OCI-LY7 (cell line): ENCODE measurements around the gene TAPBPL. TPM values are rescaled to one million over a fixed set of nuclear protein-coding genes. Genes with fewer than 3 reads are reported as not detected.

Experiments
- BruUV-seq: library from RNA; stranded (reverse); fragments of 400-500 nt; replicated peaks from 2 replicates; lab custom pipeline; 2021; lab: Mats Ljungman, UMichigan
- CTCF ChIA-PET: fragments of 300-600 bp; sonication (Branson Sonifier 250); formaldehyde crosslinking; loops from one replicate; lab custom pipeline; 2022; ENCODE audit warnings: antibody characterized with exemption; ENCODE audit not compliant: unreplicated experiment; lab: Charles Lee
- POLR2A ChIA-PET: fragments of 300-600 bp; sonication (Branson Sonifier 250); formaldehyde crosslinking; loops from one replicate; lab custom pipeline; 2022; ENCODE audit warnings: antibody characterized with exemption; lab: Charles Lee
- DNase-seq: peaks from one replicate; pipeline ENCODE4 v3.0.0-alpha.2; 2015; ENCODE audit warnings: low spot score
- H2AFZ ChIP-seq: fragments of 200-600 bp; sonication (generic), shearing (Covaris generic); 2 replicates; pipeline ENCODE4 v1.6.1; 2014; ENCODE audit warnings: mild to moderate bottlenecking, antibody characterized with exemption, low read length, moderate library complexity
- H3K27ac ChIP-seq: fragments of 200-600 bp; sonication (generic); 2 replicates; pipeline ENCODE4 v1.5.1; 2014; ENCODE audit warnings: mixed run types, low read depth, mild to moderate bottlenecking, moderate library complexity, low read length, inconsistent platforms; ENCODE audit not compliant: poor library complexity, severe bottlenecking
- H3K36me3 ChIP-seq: fragments of 200-600 bp; sonication (generic); 2 replicates; pipeline ENCODE4 v1.6.1; 2014; ENCODE audit warnings: mild to moderate bottlenecking, antibody characterized with exemption, low read length, moderate library complexity, mixed read lengths; ENCODE audit not compliant: insufficient read depth
- H3K4me1 ChIP-seq: fragments of 200-600 bp; sonication (generic); 2 replicates; pipeline ENCODE4 v1.5.1; 2014; ENCODE audit warnings: mild to moderate bottlenecking, low read length; ENCODE audit not compliant: insufficient read depth, poor library complexity, severe bottlenecking
- H3K4me2 ChIP-seq: fragments of 200-600 bp; sonication (generic); 2 replicates; pipeline ENCODE4 v1.6.1; 2014; ENCODE audit warnings: mild to moderate bottlenecking, low read length
- H3K4me3 ChIP-seq: fragments of 200-600 bp; sonication (generic); 2 replicates; pipeline ENCODE4 v1.5.1; 2014; ENCODE audit warnings: mild to moderate bottlenecking, low read depth, low read length; ENCODE audit not compliant: poor library complexity, severe bottlenecking
- H3K79me2 ChIP-seq: fragments of 200-600 bp; sonication (generic); 2 replicates; pipeline ENCODE4 v1.6.1; 2016; ENCODE audit warnings: low read depth, mild to moderate bottlenecking, low read length, moderate library complexity, mixed read lengths; ENCODE audit not compliant: insufficient read depth
- H3K9me2 ChIP-seq: fragments of 200-600 bp; sonication (generic); 2 replicates; pipeline ENCODE4 v1.6.1; 2016; ENCODE audit warnings: mild to moderate bottlenecking, low read length, mixed read lengths; ENCODE audit not compliant: insufficient read depth
- H3K9me3 ChIP-seq: fragments of 200-600 bp; sonication (generic); 2 replicates; pipeline ENCODE4 v1.6.1; 2014; ENCODE audit warnings: mild to moderate bottlenecking, mixed run types, low read length, mixed read lengths
- H4K20me1 ChIP-seq: fragments of 200-600 bp; sonication (generic); 2 replicates; pipeline ENCODE4 v1.6.1; 2014; ENCODE audit warnings: mild to moderate bottlenecking, antibody characterized with exemption, low read length, moderate library complexity, mixed read lengths; ENCODE audit not compliant: insufficient read depth
- EZH2phosphoT487 ChIP-seq: fragments of 200-600 bp; sonication (generic); IDR thresholded peaks from 2 replicates; pipeline ENCODE4 v1.6.1; 2018; ENCODE audit warnings: low read depth, borderline replicate concordance, mild to moderate bottlenecking, mixed run types, antibody characterized with exemption, low read length, moderate library complexity, mixed read lengths
- intact Hi-C: fragments of 100-400 bp; cut with micrococcal nuclease; formaldehyde crosslinking; loops from one replicate; pipeline ENCODE4 v1.10.0; 2022; ENCODE audit not compliant: unreplicated experiment
- total RNA-seq, 2 experiments: library from RNA; depleted of rRNA in 1 of 2; stranded (reverse); fragments of >200 nt in 1 of 2; shearing (Covaris generic) in 1 of 2; gene quantifications; 2 replicates each; pipeline ENCODE4 v1.2.3, GENCODE V29; 2014 to 2022
- TF ChIP-seq, protein P1 (sequence below): fragments of 200-600 bp; sonication (generic); conservative IDR thresholded peaks from 2 replicates; pipeline ENCODE4 v1.5.1; 2014; ENCODE audit warnings: mild to moderate bottlenecking, antibody characterized with exemption, low read length, moderate library complexity, mixed read lengths

The TAPBPL gene
- total RNA-seq, 2 experiments from 2014 or later, result 23.7 to 25.5 TPM

DNA sequence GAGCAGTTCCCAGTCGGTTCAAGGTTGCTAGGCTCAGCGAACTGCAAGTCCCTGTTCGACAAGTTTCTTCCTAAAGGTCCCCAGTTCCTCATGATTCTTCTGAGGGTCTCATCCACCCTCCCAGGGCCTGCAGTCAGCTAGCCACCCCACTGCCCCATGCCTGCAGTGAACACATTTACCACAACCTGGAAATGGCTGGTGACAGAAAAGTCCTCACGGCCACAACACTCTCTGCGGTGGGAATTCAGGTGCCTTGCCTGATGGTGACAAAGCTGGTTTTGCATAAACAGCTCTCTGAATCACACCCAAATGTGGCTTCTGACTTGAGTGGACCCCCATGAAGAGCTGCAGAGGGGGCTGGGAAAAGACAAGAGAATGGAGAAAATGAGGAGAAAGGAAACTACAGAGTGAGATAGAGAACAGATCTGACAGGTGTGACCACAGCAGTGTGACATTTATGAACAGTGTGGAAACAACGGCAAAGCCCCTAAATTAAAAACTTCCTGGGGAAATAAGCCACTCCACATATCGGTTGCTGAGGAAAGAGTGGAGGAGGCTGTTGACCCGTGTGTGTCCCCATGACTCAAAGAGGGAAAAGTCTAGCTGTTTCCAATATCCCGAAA, 8.4 kb upstream of the TAPBPL start:
- CTCF ChIA-PET, result interaction anchor here (0.6 to 2.1 kb wide), 7 partner anchors 9 to 28 kb away, joined by 3 to 8 read pairs (median 4); no protein-coding TSS in a partner anchor
- Histone ChIP-seq H3K9me3 (no peaks in the 10 kb centered on the region), H2AFZ (peak overlapping the region; percentile 16; the same call in 1 of the 2 replicates), H3K27ac (peak overlapping the region; percentile 96), H3K79me2 (peaks cover 14% of the 10 kb centered on the region; the same call in 1 of the 2 replicates), H4K20me1 (no peaks in the 10 kb centered on the region), H3K9me2 (no peaks in the 10 kb centered on the region), H3K4me1 (peaks cover 73% of the 10 kb centered on the region), H3K4me2 (peak overlapping the region; percentile 83), H3K4me3 (peak overlapping the region; percentile 41), H3K36me3 (no peaks in the 10 kb centered on the region)
- no TSS peak for BruUV-seq
- peak; percentile 85 for DNase-seq
- POLR2A ChIA-PET, result interaction anchor here (0.5 to 7.2 kb wide), 14 partner anchors 9 to 399 kb away, joined by 3 to 112 read pairs (median 7); partner anchors contain the start of genes MRPL51, TAPBPL and VAMP1
- intact Hi-C loops, result loop anchor here (1.0 kb wide), 1 partner anchor 12 kb away; no protein-coding TSS in a partner anchor
- TF ChIP-seq EZH2phosphoT487, result no peak
- TF ChIP-seq, protein P1, sequence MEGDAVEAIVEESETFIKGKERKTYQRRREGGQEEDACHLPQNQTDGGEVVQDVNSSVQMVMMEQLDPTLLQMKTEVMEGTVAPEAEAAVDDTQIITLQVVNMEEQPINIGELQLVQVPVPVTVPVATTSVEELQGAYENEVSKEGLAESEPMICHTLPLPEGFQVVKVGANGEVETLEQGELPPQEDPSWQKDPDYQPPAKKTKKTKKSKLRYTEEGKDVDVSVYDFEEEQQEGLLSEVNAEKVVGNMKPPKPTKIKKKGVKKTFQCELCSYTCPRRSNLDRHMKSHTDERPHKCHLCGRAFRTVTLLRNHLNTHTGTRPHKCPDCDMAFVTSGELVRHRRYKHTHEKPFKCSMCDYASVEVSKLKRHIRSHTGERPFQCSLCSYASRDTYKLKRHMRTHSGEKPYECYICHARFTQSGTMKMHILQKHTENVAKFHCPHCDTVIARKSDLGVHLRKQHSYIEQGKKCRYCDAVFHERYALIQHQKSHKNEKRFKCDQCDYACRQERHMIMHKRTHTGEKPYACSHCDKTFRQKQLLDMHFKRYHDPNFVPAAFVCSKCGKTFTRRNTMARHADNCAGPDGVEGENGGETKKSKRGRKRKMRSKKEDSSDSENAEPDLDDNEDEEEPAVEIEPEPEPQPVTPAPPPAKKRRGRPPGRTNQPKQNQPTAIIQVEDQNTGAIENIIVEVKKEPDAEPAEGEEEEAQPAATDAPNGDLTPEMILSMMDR, result no peak

DNA sequence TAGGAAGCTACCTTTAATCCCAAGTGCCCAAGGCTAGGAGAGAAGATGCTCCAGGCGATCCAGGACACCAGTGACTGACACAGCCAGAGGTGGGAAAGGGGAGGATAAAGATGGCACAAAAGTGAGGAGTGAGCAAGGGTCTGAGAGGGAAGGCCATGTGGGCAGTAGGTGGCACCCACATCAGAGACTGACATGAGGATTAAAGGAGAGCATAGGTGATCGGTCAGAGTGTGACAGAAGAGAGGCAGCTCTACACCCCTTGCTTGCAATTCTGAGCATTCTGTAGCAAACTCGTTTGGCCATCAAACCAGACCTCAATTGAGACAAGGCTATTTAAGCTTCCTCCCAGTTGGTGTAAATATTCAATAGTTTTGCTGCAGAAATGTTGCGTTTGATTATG, 7.8 kb upstream of the TAPBPL start:
- H3K4me1 ChIP-seq, result peaks cover 73% of the 10 kb centered on the region
- CTCF ChIA-PET, result interaction anchor here (1.2 to 2.1 kb wide), 5 partner anchors 10 to 20 kb away, joined by 3 to 8 read pairs (median 6); no protein-coding TSS in a partner anchor
- H3K9me2 ChIP-seq, result no peaks in the 10 kb centered on the region
- no TSS peak for BruUV-seq
- H3K4me2 ChIP-seq, result peak overlapping the region; percentile 83
- H3K9me3 ChIP-seq, result no peaks in the 10 kb centered on the region
- H3K79me2 ChIP-seq, result peaks cover 14% of the 10 kb centered on the region; the same call in 1 of the 2 replicates
- H3K36me3 ChIP-seq, result no peaks in the 10 kb centered on the region; the same call in 1 of the 2 replicates
- POLR2A ChIA-PET, result interaction anchor here (0.6 to 7.2 kb wide), 13 partner anchors 8 to 398 kb away, joined by 3 to 112 read pairs (median 8); partner anchors contain the start of genes MRPL51, TAPBPL and VAMP1
- H3K27ac ChIP-seq, result peak overlapping the region; percentile 96
- H3K4me3 ChIP-seq, result peak overlapping the region; percentile 41
- no peak for TF ChIP-seq EZH2phosphoT487
- TF ChIP-seq, protein P1, result peak; percentile 51; the same call in 1 of the 2 replicates
- no peaks in the 10 kb centered on the region for H4K20me1 ChIP-seq
- peak; percentile 59 for DNase-seq
- peak overlapping the region; percentile 16; the same call in 1 of the 2 replicates for H2AFZ ChIP-seq
- intact Hi-C loops, result no loop called here
